Breast epithelium (tissue), 4 donors: Measurements from ENCODE around the gene FMNL2. TPM values are rescaled to one million over a fixed set of nuclear protein-coding genes. Genes with fewer than 3 reads are reported as not detected.

ENCODE experiments used
- DNase-seq, 2 donors: peaks; one replicate each; pipeline ENCODE4 v3.0.0-alpha.2; 2019; ENCODE audit warnings: low spot score in 2 of 2
- H3K27ac ChIP-seq, 2 donors: fragments of 200-600 bp; sonication (generic) in 1 of 2; one replicate each; pipeline ENCODE4 v1.5.1; 2016 to 2019; ENCODE audit warnings: mild to moderate bottlenecking in 1 of 2
- H3K27me3 ChIP-seq, 2 donors: fragments of 200-600 bp; sonication (generic) in 1 of 2; one replicate each; pipeline versions ENCODE4 v1.5.1 to v1.6.0; 2017 to 2019; ENCODE audit warnings: control low read depth in 1 of 2, mild to moderate bottlenecking in 1 of 2
- H3K36me3 ChIP-seq: fragments of 200-600 bp; one replicate; pipeline ENCODE4 v1.5.1; 2019
- H3K4me1 ChIP-seq, 2 donors: fragments of 200-600 bp; sonication (generic); one replicate each; pipeline ENCODE4 v1.5.1; 2016 to 2019; ENCODE audit warnings: control low read depth in 1 of 2
- H3K4me3 ChIP-seq, 3 donors: fragments of 200-600 bp; sonication (generic); 1 replicate in 2 of 3; 2 replicates in 1 of 3; pipeline ENCODE4 v1.5.1; 2016 to 2019; ENCODE audit warnings: mild to moderate bottlenecking in 3 of 3, moderate library complexity in 2 of 3
- H3K9me3 ChIP-seq, 2 donors: fragments of 200-600 bp; sonication (generic) in 1 of 2; one replicate each; pipeline ENCODE4 v1.5.1; 2016 to 2019; ENCODE audit warnings: control low read depth in 1 of 2
- CTCF ChIP-seq, 3 donors: fragments of 450-650 bp; IDR thresholded peaks; one replicate each; pipeline ENCODE4 v1.5.1; 2016 to 2017; ENCODE audit warnings: antibody characterized with exemption in 3 of 3, mild to moderate bottlenecking in 3 of 3, moderate library complexity in 3 of 3
- POLR2A ChIP-seq: fragments of 450-650 bp; IDR thresholded peaks from one replicate; pipeline ENCODE4 v1.6.1; 2016; ENCODE audit warnings: antibody characterized with exemption, mild to moderate bottlenecking, moderate library complexity
- POLR2AphosphoS5 ChIP-seq, 3 donors: sonication (generic); formaldehyde crosslinking; IDR thresholded peaks; one replicate each; pipeline ENCODE4 v1.6.1; 2017; ENCODE audit warnings: antibody characterized with exemption in 3 of 3
- intact Hi-C: fragments of 100-400 bp; cut with DNase I; formaldehyde crosslinking; loops from one replicate; pipeline ENCODE4 v1.15.1; 2023; ENCODE audit warnings: low total_unique reads
- total RNA-seq, 3 donors: library from RNA; depleted of rRNA; stranded (reverse); fragments of >200 nt; gene quantifications; one replicate each; pipeline ENCODE4 v1.1.0, GENCODE V29; 2016

The FMNL2 gene
- total RNA-seq, 3 donors from 2014 or later, result 36.1 to 78.1 (median 40.0) TPM

GRCh38 chr2:152566728-152567069 lies 231.7 kb downstream of the FMNL2 start:
- no peaks in the 10 kb centered on the region for H3K9me3 ChIP-seq
- no peaks in the 10 kb centered on the region for H3K36me3 ChIP-seq
- intact Hi-C loops, result no loop called here
- H3K4me3 ChIP-seq, result no peak overlapping the region
- H3K27me3 ChIP-seq, result no peaks in the 10 kb centered on the region
- H3K4me1 ChIP-seq, result no peaks in the 10 kb centered on the region
- no peak overlapping the region for H3K27ac ChIP-seq
- TF ChIP-seq POLR2AphosphoS5 (IDR thresholded peaks at IDR 0.05), result no peak
- no peak for TF ChIP-seq POLR2A
- TF ChIP-seq CTCF (IDR thresholded peaks at IDR 0.05), result no peak
- DNase-seq, result no peak

GRCh38 chr2:152568531-152568930 lies 233.6 kb downstream of the FMNL2 start:
- no peak for DNase-seq
- TF ChIP-seq POLR2A (no peak), POLR2AphosphoS5 (IDR thresholded peaks at IDR 0.05) (no peak), CTCF (IDR thresholded peaks at IDR 0.05) (no peak)
- Histone ChIP-seq H3K36me3 (no peaks in the 10 kb centered on the region), H3K4me3 (no peak overlapping the region), H3K9me3 (no peaks in the 10 kb centered on the region), H3K27ac (no peak overlapping the region), H3K4me1 (no peaks in the 10 kb centered on the region), H3K27me3 (no peaks in the 10 kb centered on the region)
- intact Hi-C loops, result no loop called here

- no peak for DNase-seq
- H3K27me3 ChIP-seq, result no peaks in the 10 kb centered on the region
- no peak for TF ChIP-seq POLR2A
- no peak for TF ChIP-seq POLR2AphosphoS5 (IDR thresholded peaks at IDR 0.05)
- no peak for TF ChIP-seq CTCF (IDR thresholded peaks at IDR 0.05)
- H3K4me3 ChIP-seq, result no peak overlapping the region
- H3K27ac ChIP-seq, result no peak overlapping the region
- H3K9me3 ChIP-seq, result no peaks in the 10 kb centered on the region
- intact Hi-C loops, result no loop called here
- no peaks in the 10 kb centered on the region for H3K4me1 ChIP-seq
- no peaks in the 10 kb centered on the region for H3K36me3 ChIP-seq
Measured at GRCh38 chr2:152569186-152569585, 234.2 kb downstream of the FMNL2 start.

GRCh38 chr2:152571048-152571766 lies 236.2 kb downstream of the FMNL2 start:
- Histone ChIP-seq H3K27ac (no peak overlapping the region), H3K27me3 (no peaks in the 10 kb centered on the region), H3K9me3 (no peaks in the 10 kb centered on the region), H3K36me3 (no peaks in the 10 kb centered on the region), H3K4me1 (no peaks in the 10 kb centered on the region), H3K4me3 (no peak overlapping the region)
- TF ChIP-seq CTCF (IDR thresholded peaks at IDR 0.05), result no peak
- intact Hi-C loops, result no loop called here
- no peak for DNase-seq

GRCh38 chr2:152572031-152572430 lies 237.1 kb downstream of the FMNL2 start:
- H3K9me3 ChIP-seq, result no peaks in the 10 kb centered on the region
- intact Hi-C loops, result no loop called here
- no peak for DNase-seq
- TF ChIP-seq CTCF (IDR thresholded peaks at IDR 0.05) (no peak), POLR2A (no peak), POLR2AphosphoS5 (IDR thresholded peaks at IDR 0.05) (no peak)
- H3K4me1 ChIP-seq, result no peaks in the 10 kb centered on the region
- H3K4me3 ChIP-seq, result no peak overlapping the region
- H3K27me3 ChIP-seq, result no peaks in the 10 kb centered on the region
- H3K27ac ChIP-seq, result no peak overlapping the region
- no peaks in the 10 kb centered on the region for H3K36me3 ChIP-seq
